Renal cortical epithelial cell (primary cell): ENCODE measurements around the gene SYT7. TPM values are rescaled to one million over a fixed set of nuclear protein-coding genes. Genes with fewer than 3 reads are reported as not detected.

Experiments
- DNase-seq: peaks from one replicate; pipeline ENCODE4 v3.0.0-alpha.2; 2011; ENCODE audit warnings: low read depth
- total RNA-seq: library from RNA; depleted of rRNA; stranded (reverse); fragments of >200 nt; gene quantifications from 2 replicates; pipeline ENCODE4 v1.2.3, GENCODE V29; 2014

SYT7 gene
- total RNA-seq, 1 donor from 2014 or later = 0.35 TPM

DNA sequence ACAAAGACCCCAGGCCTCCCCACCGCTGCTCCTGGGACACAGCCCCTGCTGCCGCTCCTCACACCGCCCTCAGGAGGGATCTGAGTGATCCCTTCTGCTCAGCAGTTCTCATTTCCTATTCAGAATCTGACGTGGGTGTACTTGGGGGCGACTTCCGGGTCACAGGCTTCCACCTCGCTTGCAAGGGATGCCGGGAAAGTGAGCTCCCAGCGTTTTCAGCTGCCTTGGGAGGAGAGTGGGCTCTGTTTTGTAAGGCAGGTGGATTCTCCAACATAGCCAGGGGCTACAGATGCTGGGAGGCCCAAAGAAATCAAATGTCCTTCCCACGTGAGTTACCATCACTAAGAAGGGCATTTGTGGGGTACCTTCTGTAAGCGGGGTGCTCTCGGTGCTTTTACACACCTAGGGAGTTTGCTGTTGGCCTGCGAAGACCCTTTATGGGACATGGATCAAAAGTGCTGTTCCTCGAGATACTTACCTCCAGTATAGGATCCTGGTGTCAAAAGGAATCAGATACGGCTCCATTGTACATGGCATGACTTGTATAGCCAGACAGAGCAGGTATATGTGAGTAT lies 82.0 kb downstream of the SYT7 start:
- no peak for DNase-seq

DNA sequence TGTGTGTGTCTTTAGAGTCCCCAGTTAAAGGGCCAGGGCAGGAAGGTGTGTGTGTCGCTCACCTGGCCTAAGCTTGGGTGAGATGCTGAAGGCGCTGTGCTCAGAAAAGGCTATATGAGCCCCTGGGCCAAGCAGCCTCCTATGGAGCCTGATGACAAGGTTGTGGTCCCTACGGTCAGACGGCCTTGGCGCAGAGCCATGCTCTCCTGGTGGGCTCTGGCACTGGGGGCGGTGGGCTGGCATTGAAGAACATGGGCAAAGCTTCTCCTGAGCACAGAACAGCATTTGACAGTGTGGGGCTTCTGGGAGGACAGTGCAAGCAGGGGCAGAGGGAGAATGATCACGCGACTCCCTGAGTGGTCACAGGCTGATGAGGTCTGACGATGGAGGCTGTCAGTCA lies 83.0 kb downstream of the SYT7 start:
- DNase-seq = no peak

DNA sequence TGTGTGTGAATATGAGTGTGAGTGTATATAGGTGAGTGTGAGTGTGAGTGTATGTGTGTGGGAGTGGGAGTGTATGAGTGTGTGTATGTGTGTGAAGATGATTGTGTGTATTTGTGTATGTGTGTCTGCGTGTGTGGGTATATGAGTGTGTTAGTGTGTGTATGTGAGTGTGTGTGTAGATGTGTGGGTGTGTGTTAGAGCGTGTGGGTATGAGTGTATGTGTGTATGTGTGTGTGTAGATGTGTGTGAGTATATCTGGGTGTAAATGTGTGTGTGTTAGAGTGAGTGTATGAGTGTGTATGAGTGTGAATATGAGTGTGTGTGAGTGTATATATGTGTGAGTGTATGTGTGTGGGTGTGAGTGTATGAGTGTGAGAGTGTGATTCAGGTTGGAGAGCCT lies 83.4 kb downstream of the SYT7 start:
- DNase-seq = no peak

DNA sequence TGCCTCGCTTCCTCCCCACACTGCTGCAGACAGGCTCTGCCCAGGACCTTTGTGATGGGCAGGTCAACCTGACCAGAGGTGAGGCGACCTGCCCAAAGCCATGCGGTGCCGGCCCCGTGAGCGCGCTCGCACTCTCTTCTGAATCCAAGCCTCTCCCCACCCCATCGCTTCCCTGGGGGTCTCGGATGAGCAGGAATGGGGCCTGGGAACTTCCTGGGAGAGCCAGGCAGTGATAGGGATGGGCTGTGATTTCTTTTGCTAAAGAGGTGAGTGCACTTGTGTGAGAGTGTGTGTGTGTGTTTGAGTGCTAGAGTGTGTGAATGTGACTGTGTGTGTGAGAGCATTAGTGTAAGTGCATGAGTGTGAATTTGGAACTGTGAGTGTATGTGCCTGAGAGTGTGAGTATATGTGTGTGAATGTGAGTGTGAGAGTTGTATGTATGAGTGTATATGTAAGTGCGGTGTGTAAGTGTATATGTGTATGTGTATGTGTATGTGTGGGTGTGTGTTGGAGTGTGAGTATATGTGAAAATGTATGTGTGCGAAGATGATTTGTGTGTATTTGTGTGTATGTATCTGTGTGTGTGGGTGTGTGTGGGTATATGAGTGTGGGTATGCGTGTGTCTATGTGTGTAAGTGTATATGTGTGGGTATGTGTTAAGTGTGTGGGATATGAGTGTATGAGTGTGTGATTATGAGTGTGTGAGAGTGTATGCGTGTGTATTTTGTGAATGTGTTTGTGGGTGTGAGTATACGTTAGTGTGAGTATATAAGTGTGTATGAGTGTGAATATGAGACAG lies 84.1 kb downstream of the SYT7 start:
- no peak for DNase-seq

DNA sequence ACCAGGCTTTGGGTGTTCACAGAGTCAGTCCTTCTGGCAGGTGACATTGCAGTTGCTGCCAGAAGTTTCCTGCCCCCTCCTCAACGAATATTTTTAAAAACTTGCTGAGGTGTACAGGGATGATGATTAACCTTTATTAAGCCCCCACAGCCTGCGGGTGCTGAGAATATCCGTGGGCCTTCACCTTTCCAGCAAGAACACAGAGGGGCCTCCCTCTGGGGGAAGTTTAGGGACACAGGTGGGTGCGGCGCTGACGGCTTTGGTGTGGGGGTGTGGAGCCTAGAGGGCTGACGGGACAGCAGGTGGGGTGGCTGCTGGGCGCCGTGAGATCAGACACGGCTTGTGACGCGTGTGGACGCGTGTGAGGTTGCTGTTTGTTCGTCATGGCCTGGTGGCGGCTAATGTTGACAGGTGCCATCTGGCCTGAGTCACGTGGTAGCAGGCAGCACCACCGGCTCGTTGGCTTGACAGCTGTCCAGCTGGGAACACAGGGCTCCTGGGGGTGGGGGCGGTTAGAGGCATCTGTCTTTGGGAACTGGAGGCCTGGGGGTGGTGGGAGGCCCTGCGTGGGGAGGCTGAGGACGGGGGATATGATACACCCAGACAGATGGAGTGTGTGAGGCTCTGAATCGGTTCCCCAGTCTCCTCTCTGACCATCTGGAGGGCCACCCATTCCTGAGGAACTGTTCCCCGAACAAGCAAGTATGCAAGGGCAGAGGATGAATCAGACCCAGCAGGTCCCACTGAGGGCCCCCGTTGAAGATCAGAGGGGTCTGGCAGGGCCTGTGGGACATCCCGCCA lies 84.9 kb downstream of the SYT7 start:
- no peak for DNase-seq

DNA sequence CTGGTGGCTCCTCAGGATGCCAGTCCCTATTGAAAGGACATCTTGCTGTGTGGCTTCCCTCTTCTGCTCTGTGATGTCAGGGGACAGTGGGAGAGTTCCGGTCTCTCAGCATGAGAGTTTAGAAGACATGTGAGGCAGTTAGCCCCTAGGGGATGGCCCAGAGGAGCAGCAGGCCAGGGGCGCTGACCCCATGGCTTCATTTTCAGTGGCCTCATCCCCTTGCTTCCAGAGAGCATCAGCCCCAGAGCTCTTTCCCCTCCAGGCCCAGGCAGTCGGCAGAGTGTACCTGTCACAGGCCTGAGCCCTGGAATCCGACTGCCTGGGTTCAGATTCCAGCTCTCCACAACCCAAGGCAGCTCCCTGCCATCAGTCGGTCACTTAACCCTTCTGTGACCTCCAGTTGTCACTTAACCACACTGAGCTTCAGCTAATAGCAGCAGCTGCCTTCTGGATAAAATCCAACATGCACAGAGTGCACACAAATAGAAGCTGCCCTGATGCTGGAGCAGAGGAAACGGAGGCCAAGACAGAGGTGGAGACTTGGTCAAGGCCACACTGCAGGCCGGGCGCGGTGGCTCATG lies 86.4 kb downstream of the SYT7 start:
- DNase-seq = no peak

DNA sequence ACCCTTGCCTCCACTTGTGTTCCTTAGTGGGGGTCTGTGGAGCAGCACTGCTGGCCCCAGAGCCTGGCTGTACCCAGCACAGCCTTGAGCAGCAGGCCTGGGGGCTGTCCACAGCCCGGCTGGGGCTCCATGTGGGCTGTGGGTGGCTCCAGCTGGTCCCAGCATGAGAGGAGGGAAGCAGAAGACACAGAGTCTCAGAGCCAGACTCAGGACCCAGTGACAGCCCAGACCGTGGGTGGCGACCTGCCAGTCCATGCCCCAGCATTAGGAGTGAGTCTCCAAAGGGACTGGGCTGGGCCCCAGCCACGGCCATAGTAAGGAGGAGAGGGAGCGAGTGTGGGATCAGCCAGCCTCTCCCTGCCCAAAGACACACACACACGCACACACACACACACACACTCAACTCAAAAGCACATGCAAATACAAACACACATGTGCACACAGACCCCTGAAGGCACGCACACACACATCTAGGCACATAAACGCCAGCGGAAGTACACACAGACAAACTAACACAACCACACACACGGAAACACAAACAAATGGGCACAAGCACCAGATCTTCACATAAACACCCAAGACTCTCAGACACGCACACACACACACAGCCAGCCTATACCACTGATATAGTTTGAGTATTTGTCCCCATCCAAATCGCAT lies 89.0 kb downstream of the SYT7 start:
- DNase-seq = no peak

DNA sequence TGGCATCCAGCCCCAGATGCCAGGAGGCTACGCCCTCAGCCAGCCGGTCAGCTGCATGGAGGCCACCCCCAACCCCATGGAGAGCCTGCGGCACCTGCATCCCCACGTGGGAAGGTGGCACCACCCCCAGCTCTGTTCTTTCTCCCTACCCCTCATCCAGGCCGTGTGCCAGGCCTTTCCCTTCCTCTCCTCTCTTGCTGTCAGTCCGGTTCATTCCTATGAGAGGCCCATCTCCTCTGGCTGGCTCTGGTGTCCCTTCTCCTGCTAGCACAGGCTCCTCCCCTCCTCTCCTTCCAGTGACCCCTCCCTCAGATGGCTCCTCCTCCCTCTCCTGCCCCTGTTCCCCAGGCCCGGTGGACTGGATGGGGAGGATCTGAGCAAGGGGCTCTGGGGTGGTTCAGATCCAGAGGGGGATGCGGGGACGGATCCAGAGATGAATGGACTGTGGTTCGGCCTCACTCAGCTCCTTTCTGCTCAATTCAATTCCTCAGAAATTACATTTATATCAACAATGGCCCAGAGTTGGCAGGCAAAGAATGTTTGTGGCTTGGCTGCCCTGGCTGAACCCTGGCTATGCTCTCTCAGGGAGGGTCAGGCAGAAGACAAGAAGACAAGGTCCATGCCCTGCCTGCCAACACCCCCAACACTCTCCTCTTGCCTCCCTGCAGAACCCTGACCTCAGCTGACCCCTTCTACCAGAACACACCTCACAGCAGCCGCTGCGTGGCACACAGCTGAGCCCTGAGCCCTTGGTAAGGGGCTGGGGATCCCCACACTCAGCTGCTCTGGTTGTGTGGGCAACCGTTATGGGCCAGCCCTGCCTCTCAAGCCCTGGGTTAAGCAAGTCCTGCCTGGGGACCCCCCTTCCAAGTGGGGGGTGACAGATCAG lies 90.8 kb downstream of the SYT7 start:
- DNase-seq = peak; percentile 59

DNA sequence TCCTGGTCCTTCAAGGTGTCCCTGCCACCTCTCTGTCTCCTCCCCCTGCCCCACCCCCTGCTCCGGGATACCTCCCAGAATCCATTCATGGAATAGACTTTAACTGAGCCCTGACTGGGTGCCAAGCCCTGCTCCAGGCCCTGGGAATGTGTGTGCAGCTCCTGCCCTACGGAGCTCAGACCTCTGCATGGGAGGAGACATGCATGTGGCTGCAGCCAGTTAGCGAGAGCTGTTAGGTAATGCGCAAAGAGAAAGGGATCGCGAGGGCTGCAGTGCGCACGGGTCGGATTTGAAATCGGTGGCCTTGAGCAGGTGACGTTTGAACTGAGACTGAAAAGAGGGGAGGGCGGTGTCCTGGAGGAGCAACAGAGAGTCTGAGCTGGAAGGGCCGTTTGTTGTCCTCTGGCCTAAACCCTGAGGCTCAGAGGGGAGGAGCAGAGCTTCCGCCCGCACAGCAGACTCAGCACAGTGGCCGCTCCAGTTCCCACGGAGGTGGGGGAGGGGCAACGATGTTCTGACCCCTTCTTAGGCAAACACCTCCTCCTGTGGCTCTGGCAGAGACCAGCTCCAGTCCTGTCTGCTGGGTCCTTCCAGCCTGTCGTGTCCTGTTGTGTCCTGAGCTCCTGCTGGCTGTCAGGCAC lies 92.1 kb downstream of the SYT7 start:
- peak; percentile 63 for DNase-seq

DNA sequence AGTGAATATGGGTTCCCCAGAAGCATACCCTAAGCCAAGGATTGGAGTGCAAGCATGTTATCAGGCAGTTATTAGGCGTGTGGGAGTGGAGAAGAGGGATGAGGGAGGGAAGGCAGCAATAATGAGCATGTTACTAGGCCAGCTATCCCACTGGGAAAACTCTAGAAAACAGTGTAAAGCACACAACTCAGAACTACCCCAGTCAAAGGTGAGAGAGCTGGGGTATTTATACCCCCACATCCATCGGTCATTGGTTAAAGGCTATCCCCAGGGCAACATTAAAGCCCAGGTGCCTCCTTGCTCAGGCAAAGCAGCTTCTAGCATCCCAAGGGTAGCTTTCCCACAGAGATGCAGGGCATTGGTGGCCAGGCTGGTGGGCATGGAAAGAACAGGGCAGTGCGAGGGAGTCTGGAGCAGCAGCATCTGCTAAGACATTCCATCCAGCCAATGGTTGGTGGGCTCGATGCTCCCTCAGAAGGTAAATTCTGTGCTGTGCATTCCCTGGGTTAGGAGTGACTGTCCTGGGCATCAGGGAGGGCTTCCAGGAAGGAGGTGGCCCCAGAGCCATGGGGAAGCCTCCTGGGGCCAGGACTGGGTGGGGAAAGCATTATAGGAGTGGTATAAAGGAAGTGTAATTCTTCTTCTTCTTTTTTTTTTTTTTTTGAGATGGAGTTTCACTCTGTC lies 93.4 kb downstream of the SYT7 start:
- DNase-seq = no peak

DNA sequence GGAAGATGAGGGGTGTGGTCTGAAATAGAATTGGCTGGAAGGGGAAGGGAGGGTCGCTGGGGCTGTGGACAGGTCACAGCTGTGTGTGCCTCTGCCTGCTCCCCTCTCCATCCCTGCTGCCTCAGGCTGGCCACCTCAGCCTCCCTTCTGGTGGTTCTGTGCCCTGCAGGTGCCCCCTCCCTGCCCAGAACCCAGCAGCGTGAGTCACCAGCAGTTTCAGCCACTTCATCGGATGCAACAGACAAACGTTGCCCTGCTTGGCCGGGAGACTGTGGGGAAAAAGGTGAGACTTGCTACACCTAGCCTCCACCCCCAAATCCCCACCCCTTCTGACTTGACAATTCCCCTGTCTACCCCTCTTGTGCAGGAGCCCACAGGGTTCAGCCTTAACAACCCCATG lies 94.1 kb downstream of the SYT7 start:
- DNase-seq = peak; percentile 13

DNA sequence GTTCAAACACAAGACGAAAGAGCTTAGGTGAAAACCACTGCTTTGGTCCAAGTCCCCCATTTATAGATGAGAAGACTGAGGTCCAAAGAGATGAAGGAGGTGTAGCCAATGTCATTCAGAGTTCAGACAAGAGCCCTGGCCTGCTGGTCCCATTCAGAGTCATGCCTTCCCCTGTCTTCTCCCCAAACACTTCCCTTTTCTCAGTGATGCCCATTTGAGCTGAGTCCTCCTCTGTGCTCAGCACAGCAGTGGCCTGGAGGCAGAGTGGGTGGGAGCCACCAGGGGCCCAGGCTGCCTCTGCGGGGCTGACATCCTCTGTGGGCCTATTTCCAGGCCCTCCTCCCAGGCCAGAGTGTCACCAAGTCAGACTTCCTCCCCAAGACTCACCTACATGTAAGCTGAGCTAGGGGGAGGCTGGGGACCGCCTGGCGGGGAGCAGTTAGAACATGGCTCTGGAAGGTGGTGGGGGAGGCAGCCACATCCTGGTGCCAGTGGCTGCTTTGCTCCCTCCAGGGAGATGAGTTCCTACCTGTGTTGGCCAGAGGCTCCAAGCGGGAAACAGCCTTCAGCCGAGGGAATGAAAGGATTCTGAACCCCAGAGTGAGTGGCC lies 94.8 kb downstream of the SYT7 start:
- DNase-seq = no peak

DNA sequence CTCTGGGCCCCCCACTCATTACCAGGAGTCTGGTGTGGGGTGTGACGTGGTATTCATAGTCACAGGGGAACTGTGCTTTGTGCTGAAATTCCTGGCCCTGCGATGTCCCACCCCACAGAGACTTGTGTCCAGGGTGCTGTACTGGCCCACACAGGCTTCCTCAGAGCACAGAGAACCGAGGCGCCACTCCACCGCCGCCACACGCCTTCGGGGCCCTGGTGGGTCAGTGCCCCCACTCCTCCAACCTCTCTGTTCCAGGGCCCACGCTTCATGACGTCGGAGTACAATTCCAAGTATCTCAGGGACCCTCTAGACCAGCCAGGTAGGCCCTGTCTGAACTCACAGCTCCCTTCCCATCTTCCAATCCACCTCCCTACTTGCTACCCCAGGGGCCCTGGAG lies 95.8 kb downstream of the SYT7 start:
- DNase-seq = no peak

DNA sequence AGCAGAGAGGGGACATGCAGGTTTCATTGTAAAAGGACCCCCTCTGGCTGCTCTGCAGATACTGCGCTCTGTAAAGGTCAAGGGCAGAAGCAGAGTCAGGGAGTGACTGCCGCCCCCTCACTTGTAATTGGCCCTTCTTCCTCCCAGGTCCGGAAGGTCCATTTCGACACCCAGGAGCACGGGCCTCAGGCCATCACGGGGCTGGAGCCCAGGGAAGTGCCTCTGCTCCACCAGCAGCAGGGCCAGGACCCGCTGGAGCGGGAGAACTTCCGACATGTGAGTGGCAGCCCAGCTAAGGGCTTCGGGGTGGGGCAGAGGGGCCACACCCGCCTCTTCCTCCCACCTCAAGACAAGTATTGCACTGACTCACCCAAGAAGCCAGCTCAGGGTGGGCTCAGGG lies 96.3 kb downstream of the SYT7 start:
- no peak for DNase-seq

DNA sequence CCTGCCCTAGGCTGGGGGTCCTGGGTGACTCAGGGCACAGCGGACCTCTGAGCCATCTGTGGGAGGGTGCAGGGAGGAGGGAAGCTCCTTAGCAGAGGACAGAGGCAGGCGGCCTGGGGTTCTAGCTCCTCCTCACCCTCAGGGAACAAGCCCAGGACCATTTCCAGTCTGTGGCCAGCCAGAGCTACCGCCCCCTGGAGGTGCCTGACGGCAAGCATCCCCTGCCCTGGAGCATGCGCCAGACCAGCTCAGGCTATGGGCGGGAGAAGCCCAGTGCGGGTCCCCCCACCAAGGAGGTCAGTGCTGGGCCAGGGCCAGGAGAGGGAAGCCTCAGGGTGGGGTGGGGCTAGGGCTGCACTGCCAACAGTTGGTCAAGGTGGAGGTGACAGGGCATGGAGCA lies 98.4 kb downstream of the SYT7 start:
- no peak for DNase-seq

DNA sequence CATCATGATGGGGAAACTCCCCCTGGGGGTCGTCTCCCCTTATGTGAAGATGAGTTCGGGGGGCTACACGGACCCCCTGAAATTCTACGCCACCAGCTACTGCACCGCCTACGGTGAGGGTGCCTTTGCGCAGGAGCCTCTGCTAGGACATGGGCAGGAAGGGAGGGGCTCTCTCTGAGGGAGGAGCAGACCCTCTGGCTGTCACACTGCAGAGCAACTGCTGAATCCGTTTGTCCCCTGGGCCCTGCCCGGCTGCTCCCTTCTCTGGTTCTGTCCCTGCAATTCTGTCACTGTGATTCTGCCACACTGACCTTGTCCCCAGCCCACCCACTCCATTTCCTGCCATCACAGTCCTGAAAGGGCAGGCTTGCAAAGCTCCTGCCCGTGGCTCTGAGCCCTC lies 99.1 kb downstream of the SYT7 start:
- no peak for DNase-seq

DNA sequence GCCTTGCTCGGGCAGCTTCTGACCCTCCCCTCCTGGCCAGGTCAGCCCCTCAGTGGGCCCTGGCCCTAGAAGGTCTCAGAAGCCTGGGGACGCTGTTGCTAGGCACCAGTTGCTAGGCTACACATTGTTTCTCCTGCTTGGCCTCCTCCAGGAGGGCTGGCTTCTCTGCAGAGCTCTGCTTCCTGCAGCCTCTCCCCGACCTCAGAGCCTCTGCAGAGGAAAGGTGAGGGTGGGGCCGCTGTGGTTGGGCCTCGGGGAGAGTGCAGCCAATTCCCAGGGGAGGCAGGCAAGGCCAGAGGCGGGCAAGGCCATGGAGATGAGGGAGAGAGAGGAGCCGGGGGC lies 99.9 kb downstream of the SYT7 start:
- DNase-seq = peak; percentile 35

DNA sequence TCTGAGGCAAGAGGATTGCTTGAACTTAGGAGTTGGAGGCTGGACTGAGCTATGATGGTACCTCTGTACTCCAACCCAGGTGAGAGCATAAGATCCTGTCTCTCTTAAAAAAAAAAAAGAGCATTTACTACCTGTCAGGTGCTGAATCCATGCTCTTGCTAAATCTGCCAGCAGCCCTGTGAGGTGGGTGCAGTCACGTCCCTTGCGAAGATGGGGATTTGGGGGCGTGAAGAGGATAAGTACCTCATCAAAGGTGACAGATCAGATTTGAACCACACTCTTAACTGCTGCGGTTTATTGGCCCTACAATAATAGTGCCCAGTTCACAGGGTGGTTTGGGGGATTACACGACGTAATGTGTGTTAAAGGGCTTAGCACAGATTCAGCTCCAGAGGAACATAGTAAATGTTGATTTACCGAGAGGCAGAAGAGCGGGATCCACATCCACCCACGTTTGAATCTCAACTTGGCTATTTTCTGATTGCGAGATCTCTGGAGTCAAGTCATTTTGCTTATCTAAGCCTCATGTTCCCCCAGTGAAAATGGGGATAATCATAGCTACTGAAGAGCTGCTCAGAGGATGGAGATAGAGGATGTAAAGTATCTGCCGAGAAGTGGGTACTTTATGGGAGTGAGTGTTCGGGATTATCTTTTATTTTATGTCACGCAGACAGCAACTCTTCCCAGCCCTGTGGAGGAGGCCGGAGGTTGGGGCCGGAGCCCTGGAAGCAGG lies 100.4 kb downstream of the SYT7 start:
- DNase-seq = no peak
